Measurements from ENCODE around the gene TMEM130.

TMEM130 gene, protein sequence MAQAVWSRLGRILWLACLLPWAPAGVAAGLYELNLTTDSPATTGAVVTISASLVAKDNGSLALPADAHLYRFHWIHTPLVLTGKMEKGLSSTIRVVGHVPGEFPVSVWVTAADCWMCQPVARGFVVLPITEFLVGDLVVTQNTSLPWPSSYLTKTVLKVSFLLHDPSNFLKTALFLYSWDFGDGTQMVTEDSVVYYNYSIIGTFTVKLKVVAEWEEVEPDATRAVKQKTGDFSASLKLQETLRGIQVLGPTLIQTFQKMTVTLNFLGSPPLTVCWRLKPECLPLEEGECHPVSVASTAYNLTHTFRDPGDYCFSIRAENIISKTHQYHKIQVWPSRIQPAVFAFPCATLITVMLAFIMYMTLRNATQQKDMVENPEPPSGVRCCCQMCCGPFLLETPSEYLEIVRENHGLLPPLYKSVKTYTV

DNA sequence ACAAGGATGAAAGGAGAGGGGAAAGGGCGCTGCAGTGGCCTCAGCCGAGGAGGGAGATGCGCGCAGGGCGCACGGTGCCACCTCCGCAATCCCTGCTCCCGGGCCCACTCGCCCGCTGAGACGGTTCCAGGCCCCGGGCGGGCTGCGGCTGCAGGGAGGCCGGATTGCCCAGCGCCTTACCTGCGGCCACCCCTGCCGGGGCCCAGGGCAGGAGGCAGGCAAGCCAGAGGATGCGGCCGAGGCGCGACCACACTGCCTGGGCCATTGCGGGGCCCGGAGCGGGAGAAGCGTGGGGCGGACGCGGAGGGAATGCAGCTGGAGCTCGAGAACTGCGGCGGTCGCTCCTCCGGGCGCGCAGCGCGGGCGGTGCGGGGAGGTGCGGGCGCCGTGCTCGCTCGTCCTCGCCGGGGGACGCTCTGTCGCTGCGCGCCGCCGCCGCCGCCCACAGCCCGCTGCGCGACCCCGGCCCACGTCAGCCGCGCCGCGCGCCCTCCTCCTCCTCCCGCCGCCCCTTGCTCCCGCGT is at the start of gene TMEM130:
TMEM130 (minus strand) TSS at position 418 of the 524 bp plus-strand sequence; CDS start at position 265, 153 bp downstream.
- DNase-seq (ENCODE audit: low read depth in 3 of 3), result no peak

DNA sequence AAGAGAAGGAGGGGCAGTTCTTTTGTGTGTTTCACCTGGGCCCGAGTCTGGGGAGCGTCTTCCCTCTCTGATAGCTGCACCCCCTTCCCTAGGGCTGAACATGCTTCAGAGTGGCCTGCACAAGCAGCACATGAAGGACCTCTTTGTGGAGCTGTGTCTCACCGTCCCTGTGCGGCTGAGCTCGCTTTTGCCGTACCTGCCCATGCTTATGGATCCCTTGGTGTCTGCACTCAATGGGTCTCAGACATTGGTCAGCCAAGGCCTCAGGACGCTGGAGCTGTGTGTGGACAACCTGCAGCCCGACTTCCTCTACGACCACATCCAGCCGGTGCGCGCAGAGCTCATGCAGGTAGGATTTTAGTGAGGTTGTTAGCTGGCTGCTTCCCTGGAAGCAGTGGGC is 47.5 kb upstream of the TMEM130 start:
- DNase-seq (ENCODE audit: low read depth in 3 of 3), result no peak

DNA sequence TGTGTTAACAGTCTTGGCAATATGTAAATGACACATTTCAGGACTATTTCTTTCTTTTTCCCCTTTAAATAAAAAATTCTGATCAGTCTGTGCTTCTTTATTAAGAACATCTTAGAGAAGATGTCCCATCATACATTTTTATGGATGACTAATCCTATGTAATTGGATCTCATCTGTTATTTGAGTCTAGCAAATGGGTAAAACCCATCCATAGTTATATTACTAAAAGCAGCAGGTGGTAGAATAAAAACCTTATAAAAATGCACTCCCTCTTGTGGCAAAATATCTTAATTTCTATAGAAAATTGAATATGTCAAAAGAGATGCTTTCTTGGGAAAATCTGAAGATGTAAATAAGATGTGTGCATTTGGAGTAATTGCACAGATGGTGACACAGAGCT is 43.8 kb upstream of the TMEM130 start:
- no peak for DNase-seq (ENCODE audit: low read depth in 3 of 3)

DNA sequence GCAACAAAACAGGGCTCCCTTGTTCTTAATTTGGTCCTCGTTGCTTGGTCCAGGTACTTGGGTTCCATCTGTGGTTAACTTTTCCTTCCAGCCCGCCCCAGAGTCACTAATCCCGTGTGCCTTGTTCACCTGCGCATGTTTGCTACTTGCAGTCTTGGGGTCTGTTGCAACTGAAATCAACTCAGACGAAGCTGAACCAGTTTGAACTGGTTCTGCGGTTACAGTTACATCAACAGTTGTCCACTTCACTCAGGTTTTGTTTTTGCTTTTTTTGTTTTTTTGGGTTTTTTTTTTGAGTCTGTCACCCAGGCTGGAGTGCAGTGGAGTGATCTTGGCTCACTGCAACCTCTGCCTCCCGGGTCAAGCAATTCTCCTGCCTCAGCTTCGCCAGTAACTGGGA is 43.2 kb upstream of the TMEM130 start:
- no peak for DNase-seq (ENCODE audit: low read depth in 3 of 3)

DNA sequence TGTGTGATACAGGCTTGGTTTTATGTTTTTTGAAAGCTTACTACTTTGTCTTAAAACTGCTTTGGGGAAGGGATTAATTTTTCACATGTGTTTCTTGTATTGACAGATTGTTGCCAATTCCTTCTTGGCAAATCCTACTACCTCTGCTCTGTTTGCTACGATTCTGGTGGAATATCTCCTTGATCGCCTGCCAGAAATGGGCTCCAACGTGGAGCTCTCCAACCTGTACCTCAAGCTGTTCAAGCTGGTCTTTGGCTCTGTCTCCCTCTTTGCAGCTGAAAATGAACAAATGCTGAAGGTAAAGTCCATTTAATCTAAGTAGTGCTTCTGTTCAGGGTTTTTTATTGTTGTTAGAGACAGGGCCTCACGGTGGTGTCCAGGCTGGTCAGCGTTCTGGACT is 42.1 kb upstream of the TMEM130 start:
- no peak for DNase-seq (ENCODE audit: low read depth in 3 of 3)

DNA sequence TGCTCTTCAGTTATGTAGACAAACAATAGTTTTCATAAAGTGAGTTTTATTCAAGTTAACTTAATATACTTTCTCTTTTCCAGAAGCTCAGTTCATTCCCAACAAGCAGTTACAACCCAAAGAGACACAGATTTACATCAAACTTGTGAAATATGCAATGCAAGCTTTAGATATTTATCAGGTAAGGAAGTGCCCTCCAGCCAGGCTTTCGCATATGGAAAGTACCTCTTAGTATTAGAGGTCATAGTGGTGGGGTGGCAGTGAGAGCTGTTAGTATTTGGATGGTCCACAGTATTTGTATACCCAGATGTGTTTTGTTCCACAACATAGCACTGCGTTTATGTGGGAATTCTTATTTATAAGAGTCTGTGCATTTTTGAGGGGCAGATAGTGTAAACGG is 40.6 kb upstream of the TMEM130 start:
- no peak for DNase-seq (ENCODE audit: low read depth in 3 of 3)

DNA sequence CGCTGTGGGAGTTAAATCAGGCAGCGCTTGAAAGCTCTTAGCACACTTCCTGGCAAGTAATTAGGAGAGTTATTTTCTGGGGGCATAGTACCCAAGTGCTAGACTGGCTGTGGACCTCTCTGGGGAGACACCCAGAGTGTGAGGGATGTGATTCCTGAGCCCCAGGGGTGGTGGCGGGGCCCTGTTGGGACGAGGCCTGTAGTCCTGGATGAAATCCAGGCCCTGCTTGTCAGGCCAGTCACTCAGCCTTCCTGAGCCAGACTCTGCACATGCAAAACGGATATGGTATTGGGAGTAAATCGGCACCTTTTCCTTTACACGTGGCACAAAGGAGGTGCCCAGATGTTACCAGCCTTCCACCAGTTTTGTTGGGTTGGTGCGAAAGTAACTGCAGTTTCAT is 39.7 kb upstream of the TMEM130 start:
- DNase-seq (ENCODE audit: low read depth in 3 of 3), result no peak

DNA sequence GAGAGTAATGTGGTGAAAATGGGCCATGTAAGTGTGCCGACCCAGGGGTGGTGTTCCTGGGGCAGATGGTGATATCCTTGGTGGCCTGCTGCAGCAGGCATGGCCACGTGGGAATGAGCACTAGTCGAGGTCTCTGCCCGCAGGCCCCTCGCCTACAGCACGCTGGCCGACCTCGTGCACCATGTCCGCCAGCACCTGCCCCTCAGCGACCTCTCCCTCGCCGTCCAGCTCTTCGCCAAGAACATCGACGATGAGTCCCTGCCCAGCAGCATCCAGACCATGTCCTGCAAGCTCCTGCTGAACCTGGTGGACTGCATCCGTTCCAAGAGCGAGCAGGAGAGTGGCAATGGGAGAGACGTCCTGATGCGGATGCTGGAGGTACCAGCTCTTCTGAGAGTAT is 38.8 kb upstream of the TMEM130 start:
- DNase-seq (ENCODE audit: low read depth in 3 of 3), result no peak

DNA sequence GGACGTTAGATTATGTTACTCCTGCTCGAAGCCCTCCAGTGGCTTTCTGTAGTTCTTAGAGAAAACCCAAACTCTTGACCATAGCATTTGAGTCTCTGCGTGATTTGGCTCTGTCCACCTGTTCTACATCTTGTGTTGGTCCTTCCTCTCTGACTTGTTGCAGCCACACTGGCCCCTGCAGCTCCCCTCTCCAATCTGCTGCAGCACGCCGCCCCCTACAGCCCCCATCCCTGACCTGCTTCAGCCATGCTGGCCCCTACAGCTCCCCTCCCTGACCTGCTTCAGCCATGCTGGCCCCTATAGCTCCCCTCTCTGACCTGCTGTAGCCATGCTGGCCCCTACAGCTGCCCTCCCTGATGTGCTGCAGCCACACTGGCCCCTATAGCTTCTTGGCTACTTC is 37.8 kb upstream of the TMEM130 start:
- DNase-seq (ENCODE audit: low read depth in 3 of 3), result no peak

DNA sequence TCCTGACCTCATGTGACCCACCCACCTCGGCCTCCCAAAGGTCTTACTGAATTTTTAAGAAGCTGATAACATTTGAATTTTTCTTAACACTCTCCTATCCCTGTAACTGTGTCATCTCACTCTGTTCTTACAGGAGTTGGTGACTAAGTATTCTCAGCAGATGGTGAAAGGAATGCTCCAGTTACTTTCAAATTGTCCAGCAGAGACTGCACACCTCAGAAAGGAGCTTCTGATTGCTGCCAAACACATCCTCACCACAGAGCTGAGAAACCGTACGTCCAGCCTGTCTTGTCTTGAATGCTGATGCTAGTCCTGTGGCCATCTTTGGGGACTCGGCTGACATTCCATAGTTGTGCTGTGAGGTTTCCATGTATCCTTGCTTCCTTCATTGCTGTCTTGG is 33.4 kb upstream of the TMEM130 start:
- DNase-seq (ENCODE audit: low read depth in 3 of 3), result no peak

DNA sequence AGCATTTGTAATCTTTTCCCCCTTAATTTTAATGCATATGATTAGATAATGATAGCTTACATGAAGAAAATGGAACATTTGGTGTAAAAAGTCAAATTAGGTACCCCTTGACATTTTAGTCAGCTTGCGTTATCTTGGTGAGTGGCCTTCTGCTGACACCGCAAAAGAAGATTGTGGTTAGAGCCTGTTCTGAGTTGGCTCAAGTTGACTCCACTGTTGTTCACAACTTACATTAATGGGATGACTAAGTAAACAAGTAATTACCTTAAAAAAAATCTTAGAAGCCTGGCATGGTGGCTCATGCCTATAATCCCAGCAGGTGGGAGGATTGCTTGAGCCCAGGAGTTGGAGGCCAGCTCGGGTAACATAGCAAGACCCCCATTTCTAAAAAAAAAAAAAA is 32.7 kb upstream of the TMEM130 start:
- no peak for DNase-seq (ENCODE audit: low read depth in 3 of 3)

DNA sequence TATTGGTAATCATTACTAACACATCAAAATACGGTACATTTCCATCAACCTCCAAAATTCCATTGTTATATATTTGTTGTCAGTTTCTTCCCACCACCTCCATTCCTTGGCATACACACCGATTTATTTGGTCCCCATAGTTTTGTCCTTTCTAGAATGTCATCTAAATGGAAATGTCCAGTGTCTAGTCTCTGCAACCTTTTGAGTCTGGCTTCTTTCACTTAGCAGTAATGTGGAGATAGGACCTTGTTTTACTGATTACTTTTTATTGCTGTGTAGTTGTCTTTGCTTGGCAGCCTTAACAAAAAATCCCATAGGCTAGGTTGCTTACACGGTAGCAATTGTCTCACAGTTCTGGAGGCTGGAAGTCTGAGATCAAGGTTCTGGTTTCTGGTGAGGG is 31.0 kb upstream of the TMEM130 start:
- DNase-seq (ENCODE audit: low read depth in 3 of 3), result no peak

DNA sequence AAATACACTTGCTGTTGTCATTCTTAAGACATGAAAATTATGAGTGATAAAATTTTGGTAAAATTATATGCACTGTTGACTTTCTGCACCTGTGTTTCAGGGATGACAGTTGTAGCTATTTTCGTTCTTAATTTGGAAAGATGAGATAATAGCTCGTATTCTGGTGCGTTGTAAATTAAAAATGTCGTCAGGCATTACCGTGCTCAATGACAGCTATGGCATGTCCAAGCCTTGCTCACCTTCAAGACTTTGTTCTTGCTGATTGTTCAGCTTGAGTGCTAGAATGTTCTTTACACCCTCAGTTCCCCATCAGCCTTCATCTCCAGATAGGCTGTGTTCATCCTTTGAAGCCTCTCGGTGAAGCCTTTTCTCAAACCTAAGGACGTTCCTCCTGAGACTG is 30.0 kb upstream of the TMEM130 start:
- no peak for DNase-seq (ENCODE audit: low read depth in 3 of 3)

DNA sequence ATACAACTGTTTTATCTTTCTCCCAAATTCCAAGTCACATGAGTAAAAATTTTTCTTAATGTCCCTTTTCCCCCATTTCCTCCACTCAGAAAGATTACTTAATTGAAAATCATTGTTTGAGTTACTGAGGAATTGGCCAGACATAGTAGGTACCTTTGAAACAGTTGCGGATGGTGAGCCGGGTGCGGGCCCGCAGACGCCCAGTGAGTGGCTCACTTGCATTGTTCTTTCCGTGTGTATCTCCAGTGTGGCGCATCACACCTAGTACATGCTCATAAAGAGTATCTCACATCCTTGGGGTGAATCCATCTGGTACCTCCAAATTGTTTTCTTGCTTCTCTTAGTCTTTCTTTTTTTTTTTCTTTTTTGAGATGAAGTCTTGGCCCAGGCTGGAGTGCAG is 22.8 kb upstream of the TMEM130 start:
- no peak for DNase-seq (ENCODE audit: low read depth in 3 of 3)

DNA sequence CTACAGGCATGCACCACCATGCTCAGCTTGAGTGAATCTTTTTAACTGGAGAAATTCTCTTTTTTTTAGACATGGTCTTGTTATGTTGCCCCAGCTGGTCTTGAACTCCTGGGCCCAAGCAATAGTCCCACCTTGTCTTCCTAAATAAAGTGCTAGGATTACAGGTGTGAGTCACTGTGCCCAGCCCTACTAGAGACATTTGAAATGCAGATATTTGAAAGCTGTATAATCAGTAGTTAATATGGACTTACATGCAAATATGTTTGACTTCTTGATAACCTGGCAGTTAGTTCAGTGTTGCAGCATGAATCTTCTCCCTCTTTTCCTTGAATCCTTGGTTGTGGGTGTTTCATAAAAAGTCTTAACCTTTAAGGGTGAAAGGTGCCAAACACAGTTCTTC is 17.2 kb upstream of the TMEM130 start:
- DNase-seq (ENCODE audit: low read depth in 3 of 3), result no peak

DNA sequence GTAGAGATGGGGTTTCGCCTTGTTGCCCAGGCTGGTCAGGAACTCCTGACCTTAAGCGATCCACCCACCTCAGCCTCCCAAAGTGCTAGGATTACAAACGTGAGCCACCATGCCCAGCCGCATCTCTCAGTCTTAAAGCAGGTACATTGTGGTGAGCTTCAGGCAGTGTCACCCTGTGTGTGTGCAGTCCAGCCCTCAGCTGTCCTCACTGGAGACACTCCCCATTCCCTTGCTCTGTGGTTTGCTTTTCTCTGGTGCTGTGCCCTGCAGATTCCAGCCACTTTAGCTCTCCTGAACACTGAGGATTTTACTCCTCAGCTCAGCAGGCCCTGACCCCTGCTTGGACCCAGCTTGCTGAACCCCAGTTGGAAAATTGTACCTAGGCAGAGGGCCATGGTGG is 14.6 kb upstream of the TMEM130 start:
- no peak for DNase-seq (ENCODE audit: low read depth in 3 of 3)

DNA sequence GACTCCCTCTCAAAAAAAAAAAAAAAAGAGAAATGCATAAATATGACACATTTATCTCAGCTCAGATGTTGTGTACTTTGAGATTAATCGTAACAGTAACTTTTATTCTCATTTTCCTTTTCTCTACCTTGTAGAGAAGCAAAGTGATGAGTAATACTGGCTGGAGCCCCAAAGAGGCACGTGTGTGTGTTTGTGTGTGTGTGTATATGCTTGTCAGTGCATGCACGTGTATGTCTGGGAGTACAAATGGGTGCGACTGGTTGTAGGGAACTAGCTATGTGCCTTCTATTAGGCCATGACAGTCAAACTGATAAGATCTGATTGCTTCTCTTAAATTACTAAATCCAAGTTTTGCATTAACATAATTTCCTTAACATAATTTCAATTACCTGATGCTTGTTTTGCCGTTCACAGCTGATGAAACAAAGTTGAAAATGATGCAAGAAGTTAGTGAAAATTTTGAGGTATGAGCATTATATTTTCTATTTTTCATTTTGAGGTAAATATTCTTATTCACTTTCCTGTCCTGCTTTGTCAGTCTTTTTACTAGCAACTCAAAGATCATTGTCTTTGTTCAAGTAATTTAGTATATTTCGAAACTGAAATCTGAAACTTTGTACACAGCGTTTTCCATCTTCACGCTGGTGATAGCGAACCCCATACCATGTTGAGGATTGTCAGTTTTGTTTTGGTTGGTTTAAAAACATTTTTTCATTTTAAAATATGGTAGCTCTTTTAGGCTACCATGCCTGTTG is 11.9 kb upstream of the TMEM130 start:
- DNase-seq (ENCODE audit: low read depth in 3 of 3), result no peak

DNA sequence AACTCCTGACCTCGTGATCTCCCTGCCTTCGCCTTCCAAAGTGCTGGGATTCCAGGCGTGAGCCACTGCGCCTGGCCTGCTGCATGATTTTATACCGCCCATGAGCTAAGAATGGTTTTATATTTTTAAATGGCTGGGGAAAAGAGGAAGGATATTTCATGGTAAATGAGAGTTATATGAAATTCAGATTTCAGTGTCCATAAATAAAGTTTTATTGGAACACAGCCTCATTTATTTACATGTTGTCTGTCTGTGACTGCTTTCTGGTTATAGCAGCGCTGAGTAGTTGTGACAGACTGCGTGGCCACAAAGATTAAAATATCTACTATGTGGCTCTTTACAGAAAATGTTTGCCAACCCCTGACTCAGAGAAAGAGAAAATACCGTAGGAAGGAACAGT is 10.7 kb upstream of the TMEM130 start:
- DNase-seq (ENCODE audit: low read depth in 3 of 3), result no peak

DNA sequence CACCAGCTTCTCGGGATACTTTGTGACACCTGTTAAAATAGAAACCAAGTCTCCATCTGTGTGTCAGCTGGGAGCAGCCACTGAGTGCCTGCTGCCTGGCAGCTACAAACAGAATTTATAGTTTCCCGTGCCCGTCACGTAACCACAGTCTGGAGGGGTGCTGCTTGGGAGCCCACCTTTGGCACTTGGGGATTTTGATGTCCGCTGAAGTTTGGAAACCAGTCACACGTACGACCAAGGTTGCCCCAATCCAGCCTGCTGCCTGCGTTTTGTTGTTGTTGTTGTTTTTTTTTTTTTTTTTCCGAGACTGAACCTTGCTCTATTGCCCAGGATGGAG is 10.1 kb upstream of the TMEM130 start:
- no peak for DNase-seq (ENCODE audit: low read depth in 3 of 3)

DNA sequence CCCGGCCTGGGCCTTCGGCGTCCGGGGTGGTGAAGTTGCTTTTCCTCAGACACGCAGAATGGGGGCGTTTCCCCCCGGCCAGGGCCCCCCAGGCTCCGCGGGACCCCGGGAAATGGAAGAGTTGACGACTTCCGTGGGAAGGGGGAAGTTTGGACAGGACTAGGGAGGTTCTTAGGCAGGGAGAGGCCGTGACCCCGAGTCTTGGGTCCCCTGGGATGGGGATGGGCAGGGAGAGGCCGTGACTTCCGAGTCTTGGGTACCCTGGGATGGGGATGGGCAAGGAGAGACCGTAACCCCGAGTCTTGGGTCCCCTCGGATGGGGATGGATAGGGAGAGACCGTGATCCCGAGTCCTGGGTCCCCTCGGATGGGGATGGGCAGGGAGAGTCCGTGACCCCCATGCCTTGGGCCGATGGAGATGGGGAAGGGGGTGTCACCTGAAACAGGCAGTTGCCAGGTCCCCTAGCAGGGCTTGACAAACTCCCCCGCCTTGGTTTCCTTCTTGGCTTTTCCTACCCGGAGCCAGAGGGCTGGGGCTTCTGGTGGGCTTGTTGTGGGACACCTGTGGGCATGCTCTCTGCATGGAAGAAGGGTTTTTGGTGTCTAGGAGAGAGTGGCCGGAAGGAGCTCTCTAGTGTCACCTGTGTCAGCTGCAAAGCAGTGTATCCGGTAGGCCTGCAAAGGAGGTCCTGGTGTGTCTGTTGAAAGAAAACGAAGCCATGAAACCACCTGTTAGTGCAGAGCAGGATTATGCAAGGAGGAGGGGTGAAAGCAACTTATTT is 9.6 kb upstream of the TMEM130 start:
- peak; percentile 18 to 49 (median 28) for DNase-seq (ENCODE audit: low read depth in 3 of 3)

DNA sequence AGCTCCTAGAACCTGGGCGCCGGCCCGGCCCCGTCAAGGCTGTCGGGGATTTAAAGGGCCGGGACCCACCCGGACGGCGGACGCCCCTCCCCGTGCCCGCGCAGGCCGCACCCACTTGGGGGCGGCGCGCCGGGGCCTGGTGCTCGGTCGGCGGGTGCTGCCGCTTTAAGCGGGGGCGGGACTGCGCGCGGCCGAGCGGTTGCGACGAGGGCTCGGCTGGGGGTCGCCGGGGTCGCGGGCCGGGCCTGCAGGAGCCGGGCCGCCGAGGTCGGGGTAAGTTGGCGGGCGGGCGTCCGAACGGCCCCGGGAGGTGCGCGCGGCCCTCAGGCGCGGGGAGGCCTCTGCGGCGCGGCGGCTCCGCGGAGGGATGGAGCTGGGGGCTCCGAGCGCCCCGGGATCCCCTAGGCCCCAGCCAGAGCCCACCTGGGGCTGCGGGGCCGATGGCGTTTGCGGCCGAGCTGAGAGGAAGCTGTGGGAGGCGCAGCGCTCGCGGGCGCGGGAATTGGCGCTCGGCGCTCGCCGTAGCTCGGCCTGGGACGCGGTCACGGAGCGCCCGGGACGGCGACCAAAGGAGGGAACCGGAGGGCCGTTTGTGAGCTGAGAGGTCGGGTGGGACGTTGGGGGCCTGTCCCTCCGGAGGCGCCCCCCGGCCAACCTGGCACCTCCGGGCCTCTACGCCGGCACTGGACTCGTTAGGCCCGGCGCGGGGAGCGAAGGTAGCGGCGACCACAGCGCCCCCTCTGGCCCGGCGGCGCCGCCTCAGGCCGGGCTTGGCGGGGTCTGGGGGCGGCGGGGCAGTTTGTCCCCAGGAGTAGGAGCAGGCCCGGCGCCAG is 8.8 kb upstream of the TMEM130 start, which contains the start of gene TRRAP:
TRRAP (plus strand) TSS at position 168 of the 833 bp plus-strand sequence. CDS start 2,619 bp downstream, outside the sequence.
- DNase-seq (ENCODE audit: low read depth in 3 of 3), result peak; percentile 59 to 76 (median 67)

Data from stimulated activated CD4-positive, alpha-beta T cell treated with anti-CD3 and anti-CD28 coated beads, TNF-alpha, amount 100 ng/mL, for 4 hours (primary cell).